GM19240 (cell line): Measurements from ENCODE around the gene KHDRBS2.
A peak's percentile ranks its signal among the peaks of the same experiment; 100 is the strongest.

Experiments used
- DNase-seq: peaks from one replicate; pipeline ENCODE4 v3.0.0; 2011; ENCODE audit warnings: low spot score; ENCODE audit not compliant: insufficient read length

KHDRBS2 gene

GRCh38 chr6:62175195-62175594 lies 110.8 kb downstream of the KHDRBS2 start:
- DNase-seq: no peak

DNA sequence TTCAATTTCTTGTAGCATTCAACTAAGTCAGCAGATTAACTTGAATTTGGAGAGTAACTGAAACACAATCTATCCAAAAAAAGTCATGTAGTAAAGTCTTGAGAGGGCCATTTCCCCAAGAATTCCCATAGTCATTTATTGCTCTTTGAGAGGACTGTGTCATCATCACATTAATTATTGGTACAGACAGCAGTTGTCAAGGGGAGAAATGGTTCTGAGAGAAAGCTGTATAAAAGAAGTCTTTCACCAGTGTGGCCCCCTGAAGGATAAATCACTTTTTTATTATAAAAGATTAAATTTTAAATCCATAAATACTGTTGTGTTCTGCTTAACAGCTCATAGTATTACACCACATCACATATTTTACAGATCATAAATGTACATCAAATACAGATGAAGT lies 111.5 kb downstream of the KHDRBS2 start:
- no peak for DNase-seq

DNA sequence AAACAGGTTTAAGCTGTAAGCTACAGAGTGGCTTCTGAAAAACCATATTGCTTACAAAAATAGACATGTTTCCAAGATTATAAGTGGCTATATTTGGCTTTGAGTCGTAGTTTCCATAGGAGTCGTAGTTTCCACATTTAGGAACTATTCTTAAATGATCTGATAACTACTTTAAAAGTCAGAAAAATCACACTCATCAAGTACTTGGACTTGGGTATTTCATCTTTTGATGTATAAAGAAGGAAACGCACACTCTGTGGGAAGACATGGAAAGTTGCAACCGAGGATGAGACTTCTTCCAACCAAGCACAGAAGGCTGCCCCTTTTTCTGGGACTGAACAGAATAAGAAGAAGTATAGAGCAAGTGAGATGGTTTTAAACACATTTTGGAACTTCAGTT lies 118.3 kb downstream of the KHDRBS2 start:
- DNase-seq: no peak

GRCh38 chr6:62162858-62163257 lies 123.2 kb downstream of the KHDRBS2 start:
- no peak for DNase-seq

DNA sequence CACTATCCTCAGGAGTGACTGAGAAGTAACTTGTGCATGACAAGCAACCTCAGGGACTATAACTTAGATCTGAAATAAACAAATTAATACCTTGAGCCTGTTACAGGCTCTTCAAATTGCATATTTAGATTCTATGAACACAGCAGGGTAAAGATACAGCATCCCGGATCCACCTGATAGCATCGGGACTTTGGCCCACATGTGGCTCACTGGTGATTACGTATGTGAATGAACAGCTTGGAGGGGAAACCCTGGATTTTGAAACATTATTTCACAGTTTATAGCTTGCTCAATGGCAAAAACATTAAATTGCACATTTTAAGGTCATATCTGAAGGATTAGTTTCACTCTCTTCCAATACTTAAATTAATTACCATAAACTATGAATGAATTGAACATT lies 133.2 kb downstream of the KHDRBS2 start:
- DNase-seq: no peak

- peak; percentile 1 for DNase-seq
These were observed 135.9 kb downstream of the KHDRBS2 start for GRCh38 chr6:62150048-62150663.

DNA sequence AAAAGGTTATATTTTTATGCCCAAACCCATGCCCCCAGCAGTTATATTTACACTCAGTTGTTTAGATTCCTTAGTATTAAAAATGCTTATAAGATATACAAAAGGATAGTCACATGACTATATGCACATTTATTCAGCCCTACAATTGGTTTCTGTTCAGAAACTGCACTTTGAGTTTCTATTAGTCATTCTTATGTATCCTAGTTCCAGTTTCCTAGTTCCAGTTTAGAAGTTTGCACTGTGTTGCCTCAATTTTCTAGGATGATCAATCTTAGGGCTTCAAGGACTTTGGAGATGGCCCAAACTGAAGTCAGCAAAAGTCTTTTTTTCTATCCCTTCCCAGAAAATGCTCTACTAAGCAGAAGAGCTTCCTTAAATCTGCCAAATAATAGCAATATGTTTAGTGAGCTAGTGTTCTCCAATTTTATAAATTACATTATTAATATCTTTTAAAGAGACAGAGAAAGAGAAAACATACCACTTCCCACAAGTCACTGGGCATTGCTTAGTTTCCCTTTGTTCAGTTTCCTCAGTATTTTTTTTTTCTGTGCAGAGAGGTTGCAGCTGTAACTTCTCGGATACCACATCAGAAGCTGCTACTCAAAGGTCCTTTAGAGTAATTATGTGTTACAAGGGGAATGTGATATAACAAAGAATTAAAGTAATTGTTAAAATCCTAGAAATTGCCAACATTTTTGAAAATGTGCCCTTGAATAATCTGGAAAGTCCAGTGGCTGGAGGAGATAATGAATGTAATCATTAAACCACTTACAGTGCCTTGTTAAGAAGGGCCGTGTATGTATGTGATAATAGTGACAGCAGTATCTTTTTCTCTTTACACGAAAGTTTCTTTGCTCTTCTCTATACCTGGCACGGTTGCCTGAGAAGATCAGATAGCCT lies 138.8 kb downstream of the KHDRBS2 start:
- DNase-seq: no peak

GRCh38 chr6:62129127-62129526 lies 156.9 kb downstream of the KHDRBS2 start:
- no peak for DNase-seq

- DNase-seq: no peak
These were observed 166.6 kb downstream of the KHDRBS2 start for GRCh38 chr6:62119401-62119800.

DNA sequence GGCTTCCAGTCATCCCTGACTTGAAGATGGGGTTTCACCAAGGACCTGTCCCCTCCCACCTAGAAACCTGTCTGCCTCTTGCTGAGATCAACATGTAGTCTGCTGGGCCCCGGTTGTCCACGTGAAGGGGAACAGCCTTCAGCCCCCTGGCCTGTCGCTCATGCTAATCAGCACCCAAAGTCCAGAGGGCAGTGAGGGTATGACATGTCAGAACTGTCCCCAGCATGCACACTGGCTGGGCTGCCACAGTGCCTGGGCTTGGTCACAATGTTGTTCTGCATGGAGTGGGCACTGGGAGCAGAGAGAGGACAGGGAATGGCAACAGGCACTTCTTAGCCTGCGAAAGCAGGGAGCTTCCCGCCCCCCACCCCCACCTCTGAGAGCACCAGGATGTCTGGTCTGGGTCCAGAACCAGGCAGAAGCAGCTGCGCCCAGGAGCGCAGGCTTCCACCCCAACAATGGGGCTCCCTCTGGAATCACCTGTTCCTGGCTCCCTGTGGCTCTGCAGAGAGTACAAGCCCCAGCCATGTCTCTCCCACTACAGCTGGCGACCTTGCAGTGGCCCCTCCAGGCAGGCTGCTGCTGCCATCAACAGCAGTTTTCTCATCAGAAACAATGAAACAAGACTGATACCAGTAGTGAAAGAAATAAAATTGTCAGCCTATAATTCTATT lies 182.7 kb downstream of the KHDRBS2 start:
- DNase-seq: no peak

- DNase-seq: no peak
These were observed 183.6 kb downstream of the KHDRBS2 start for GRCh38 chr6:62102387-62102786.

- DNase-seq: no peak
These were observed 195.4 kb downstream of the KHDRBS2 start for GRCh38 chr6:62090442-62091229.

- no peak for DNase-seq
These were observed 196.2 kb downstream of the KHDRBS2 start for GRCh38 chr6:62089781-62090180.

DNA sequence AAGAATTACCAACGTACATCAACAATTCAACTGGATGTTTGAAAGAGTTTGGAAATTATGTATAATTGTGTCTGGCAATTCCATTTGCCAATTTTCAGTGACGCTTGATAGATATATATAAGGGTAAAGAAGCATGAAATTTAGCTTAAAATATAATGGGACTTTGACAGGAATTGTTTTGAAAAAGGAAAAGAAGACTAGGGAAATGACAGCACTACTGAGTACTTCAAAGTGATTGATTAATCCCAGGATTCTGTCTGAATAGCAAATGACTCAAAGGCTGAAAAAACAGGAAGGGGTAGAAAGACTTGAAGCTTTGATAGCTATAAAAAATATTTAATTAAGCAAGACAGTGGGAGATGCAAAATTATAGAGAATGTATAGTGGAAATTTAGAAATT lies 200.0 kb downstream of the KHDRBS2 start:
- no peak for DNase-seq

DNA sequence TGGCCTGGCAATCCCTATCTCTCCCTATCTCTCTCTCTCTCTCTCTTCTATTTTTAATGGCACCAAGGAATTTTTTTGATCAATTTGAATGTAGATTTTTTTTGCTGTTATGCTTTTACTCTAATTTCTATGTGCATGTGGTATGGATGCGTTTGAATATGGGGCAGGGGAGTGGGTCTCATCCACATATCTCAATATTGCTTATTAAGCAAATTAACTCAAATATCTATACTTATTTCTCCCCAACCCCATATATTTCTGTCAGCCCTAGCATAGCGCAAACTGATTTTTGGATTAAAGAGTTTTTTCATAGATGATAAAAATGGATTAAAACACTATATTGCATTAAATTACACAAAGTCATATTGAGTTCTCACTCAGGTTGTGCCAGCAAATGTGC lies 210.2 kb downstream of the KHDRBS2 start:
- no peak for DNase-seq

- DNase-seq: no peak
These were observed 226.1 kb downstream of the KHDRBS2 start for GRCh38 chr6:62059901-62060300.

GRCh38 chr6:62057300-62057699 lies 228.7 kb downstream of the KHDRBS2 start:
- DNase-seq: no peak

- DNase-seq: no peak
These were observed 240.5 kb downstream of the KHDRBS2 start for GRCh38 chr6:62045502-62045901.

DNA sequence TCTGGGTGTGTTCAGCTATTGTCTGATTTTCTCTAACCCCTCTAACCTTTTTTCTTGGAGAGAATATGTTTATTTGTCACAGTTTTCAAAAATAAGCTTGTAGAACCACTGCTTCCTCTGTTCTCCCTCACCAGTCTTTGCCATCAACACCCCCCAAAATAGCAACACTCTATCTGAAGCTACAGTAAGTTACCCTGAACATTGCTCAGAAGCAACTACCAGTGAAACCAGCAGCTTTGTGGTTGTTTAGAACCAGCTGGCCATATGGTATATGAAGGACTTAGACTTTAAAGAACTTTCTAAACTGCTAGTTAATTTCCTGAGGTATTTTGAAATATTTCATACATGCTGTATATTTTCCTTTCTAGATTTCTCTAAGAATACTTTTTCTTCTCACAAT lies 242.9 kb downstream of the KHDRBS2 start:
- DNase-seq: no peak

- DNase-seq: no peak
These were observed 243.6 kb downstream of the KHDRBS2 start for GRCh38 chr6:62042429-62042828.

- no peak for DNase-seq
These were observed 246.4 kb downstream of the KHDRBS2 start for GRCh38 chr6:62039605-62040004.

- no peak for DNase-seq
These were observed 248.6 kb downstream of the KHDRBS2 start for GRCh38 chr6:62037445-62037844.
